Measurements from ENCODE around the gene RUSC2.
"Not testable (repeated sequence)": the region's sequence is repeated elsewhere in the genome, so short reads cannot be mapped to it uniquely, and the experiment has no call there.

Gene RUSC2

GRCh38 chr9:35476596-35476995 is 13.3 kb upstream of the RUSC2 start:
- no peak for DNase-seq (ENCODE audit: low read depth in 1 of 2, low spot score in 1 of 2)
- Histone ChIP-seq H3K4me3 (replicated peaks; ENCODE audit: insufficient read depth, low read length) (no peak overlapping the region), H3K27me3 (ENCODE audit: insufficient read depth, poor library complexity, severe bottlenecking) (no peaks in the 10 kb centered on the region), H3K27ac (replicated peaks) (no peak overlapping the region)
- no peak for TF ChIP-seq REST (IDR thresholded peaks at IDR 0.05; ENCODE audit: insufficient replicate concordance, low read depth)
- no peak for TF ChIP-seq CTCF (IDR thresholded peaks at IDR 0.05; ENCODE audit: insufficient read depth, low read length)
- no peak for TF ChIP-seq POLR2AphosphoS5 (IDR thresholded peaks at IDR 0.05; ENCODE audit: low read depth)
- TF ChIP-seq GABPA (IDR thresholded peaks at IDR 0.05; ENCODE audit: low read depth), result no peak
- no peak for TF ChIP-seq SPI1 (IDR thresholded peaks at IDR 0.05; ENCODE audit: borderline replicate concordance, low read depth)

GRCh38 chr9:35477211-35477855 is 12.6 kb upstream of the RUSC2 start:
- H3K27ac ChIP-seq (replicated peaks), result not testable (repeated sequence)
- peak; percentile 73 for TF ChIP-seq CTCF (IDR thresholded peaks at IDR 0.05; ENCODE audit: insufficient read depth, low read length)
- DNase-seq (ENCODE audit: low read depth in 1 of 2, low spot score in 1 of 2), result peak in 1 of 2 experiments; percentile 51

GRCh38 chr9:35478871-35479270 is 11.0 kb upstream of the RUSC2 start:
- no peak for DNase-seq (ENCODE audit: low read depth in 1 of 2, low spot score in 1 of 2)
- no peak for TF ChIP-seq SPI1 (IDR thresholded peaks at IDR 0.05; ENCODE audit: borderline replicate concordance, low read depth)
- TF ChIP-seq POLR2AphosphoS5 (IDR thresholded peaks at IDR 0.05; ENCODE audit: low read depth), result no peak
- no peaks in the 10 kb centered on the region for H3K27me3 ChIP-seq (ENCODE audit: insufficient read depth, poor library complexity, severe bottlenecking)
- no peak overlapping the region for H3K4me3 ChIP-seq (replicated peaks; ENCODE audit: insufficient read depth, low read length)
- no peak overlapping the region for H3K27ac ChIP-seq (replicated peaks)

More at GRCh38 chr9:35477211-35477855, 12.6 kb upstream of the RUSC2 start:
- H3K4me3 ChIP-seq (replicated peaks; ENCODE audit: insufficient read depth, low read length); H3K27me3 ChIP-seq (ENCODE audit: insufficient read depth, poor library complexity, severe bottlenecking): not testable (repeated sequence)

- H3K27me3 ChIP-seq (ENCODE audit: insufficient read depth, poor library complexity, severe bottlenecking), result no peaks in the 10 kb centered on the region
- TF ChIP-seq CTCF (IDR thresholded peaks at IDR 0.05; ENCODE audit: insufficient read depth, low read length), result peak; percentile 54
- TF ChIP-seq GABPA (IDR thresholded peaks at IDR 0.05; ENCODE audit: low read depth), result no peak
- no peak overlapping the region for H3K27ac ChIP-seq (replicated peaks)
- peak in 1 of 2 experiments; percentile 54 for DNase-seq (ENCODE audit: low read depth in 1 of 2, low spot score in 1 of 2)
- no peak overlapping the region for H3K4me3 ChIP-seq (replicated peaks; ENCODE audit: insufficient read depth, low read length)
Observed at GRCh38 chr9:35481347-35481975, 8.4 kb upstream of the RUSC2 start.

GRCh38 chr9:35482071-35482470 is 7.8 kb upstream of the RUSC2 start:
- TF ChIP-seq POLR2AphosphoS5 (IDR thresholded peaks at IDR 0.05; ENCODE audit: low read depth) (no peak), SPI1 (IDR thresholded peaks at IDR 0.05; ENCODE audit: borderline replicate concordance, low read depth) (no peak)
- DNase-seq (ENCODE audit: low read depth in 1 of 2, low spot score in 1 of 2), result no peak

More at GRCh38 chr9:35482071-35482470, 7.8 kb upstream of the RUSC2 start:
- Histone ChIP-seq H3K27ac (replicated peaks) (no peak overlapping the region), H3K4me3 (replicated peaks; ENCODE audit: insufficient read depth, low read length) (no peak overlapping the region), H3K27me3 (ENCODE audit: insufficient read depth, poor library complexity, severe bottlenecking) (no peaks in the 10 kb centered on the region)
